ENCODE measurements around the gene CAVIN2.

CAVIN2 gene

GRCh38 chr2:191881982-191882816, 35.3 kb upstream of the CAVIN2 start:
- no peak overlapping the region for H3K4me3 ChIP-seq
- no peak overlapping the region for H3K27ac ChIP-seq
- no peak for TF ChIP-seq CTCF (IDR thresholded peaks at IDR 0.05)
- no peaks in the 10 kb centered on the region for H3K9me3 ChIP-seq
- no peaks in the 10 kb centered on the region for H3K27me3 ChIP-seq
- H3K4me1 ChIP-seq: peaks cover 0 to 12% (median 2%) of the 10 kb centered on the region in 4 donors
- no peak for DNase-seq
- intact Hi-C loops (cut with DNase I; ENCODE audit: low total_unique reads): no loop called here
- H3K36me3 ChIP-seq: no peaks in the 10 kb centered on the region

GRCh38 chr2:191878548-191879279, 31.8 kb upstream of the CAVIN2 start:
- Histone ChIP-seq H3K9me3 (no peaks in the 10 kb centered on the region), H3K27me3 (no peaks in the 10 kb centered on the region), H3K4me1 (peaks cover 0 to 19% (median 2%) of the 10 kb centered on the region in 4 donors), H3K4me3 (no peak overlapping the region), H3K36me3 (no peaks in the 10 kb centered on the region), H3K27ac (no peak overlapping the region)
- TF ChIP-seq CTCF (IDR thresholded peaks at IDR 0.05): no peak
- no peak for DNase-seq
- intact Hi-C loops (cut with DNase I; ENCODE audit: low total_unique reads): no loop called here

- intact Hi-C loops (cut with DNase I; ENCODE audit: low total_unique reads): no loop called here
- Histone ChIP-seq H3K27me3 (no peaks in the 10 kb centered on the region), H3K4me1 (peaks cover 0 to 19% (median 2%) of the 10 kb centered on the region in 4 donors), H3K9me3 (no peaks in the 10 kb centered on the region), H3K36me3 (no peaks in the 10 kb centered on the region), H3K27ac (no peak overlapping the region), H3K4me3 (no peak overlapping the region)
- TF ChIP-seq CTCF (IDR thresholded peaks at IDR 0.05): no peak
- no peak for DNase-seq
Measured at GRCh38 chr2:191877875-191878274, 31.0 kb upstream of the CAVIN2 start.

- DNase-seq: no peak
- no peaks in the 10 kb centered on the region for H3K9me3 ChIP-seq
- H3K27ac ChIP-seq: no peak overlapping the region
- H3K4me1 ChIP-seq: peaks cover 0 to 19% (median 2%) of the 10 kb centered on the region in 4 donors
- H3K27me3 ChIP-seq: no peaks in the 10 kb centered on the region
- H3K36me3 ChIP-seq: no peaks in the 10 kb centered on the region
- no peak for TF ChIP-seq CTCF (IDR thresholded peaks at IDR 0.05)
- intact Hi-C loops (cut with DNase I; ENCODE audit: low total_unique reads): no loop called here
- no peak overlapping the region for H3K4me3 ChIP-seq
Measured at GRCh38 chr2:191875859-191876258, 29.0 kb upstream of the CAVIN2 start.

- Histone ChIP-seq H3K4me1 (peaks cover 0 to 21% (median 11%) of the 10 kb centered on the region in 4 donors), H3K27ac (no peak overlapping the region), H3K27me3 (no peaks in the 10 kb centered on the region), H3K9me3 (no peaks in the 10 kb centered on the region), H3K36me3 (no peaks in the 10 kb centered on the region), H3K4me3 (no peak overlapping the region)
- intact Hi-C loops (cut with DNase I; ENCODE audit: low total_unique reads): no loop called here
- TF ChIP-seq CTCF (IDR thresholded peaks at IDR 0.05): no peak
- no peak for DNase-seq
Measured at GRCh38 chr2:191870744-191871143, 23.9 kb upstream of the CAVIN2 start.

Data from tibial artery (tissue), 4 donors.